ENCODE data around the gene SH3GL1. TPM values are rescaled to one million over a fixed set of nuclear protein-coding genes. Genes with fewer than 3 reads are reported as not detected.

Gene SH3GL1
- polyA plus RNA-seq, 5 donors = 64.8 to 131 (median 87.4) TPM

- no peak for DNase-seq
Measured at GRCh38 chr19:4376991-4377781, 23.2 kb downstream of the SH3GL1 start.

- DNase-seq = no peak
Measured at GRCh38 chr19:4376671-4376990, 23.7 kb downstream of the SH3GL1 start.

- DNase-seq = no peak
Measured at GRCh38 chr19:4376028-4376670, 24.2 kb downstream of the SH3GL1 start.

- no peak for DNase-seq
Measured at GRCh38 chr19:4375164-4376027, 25.0 kb downstream of the SH3GL1 start.

- no peak for DNase-seq
Measured at GRCh38 chr19:4374498-4375163, 25.7 kb downstream of the SH3GL1 start.

- DNase-seq = no peak
Measured at GRCh38 chr19:4373601-4374497, 26.5 kb downstream of the SH3GL1 start.

- no peak for DNase-seq
Measured at GRCh38 chr19:4373013-4373367, 27.4 kb downstream of the SH3GL1 start.

- DNase-seq = no peak
Measured at GRCh38 chr19:4372165-4373012, 28.0 kb downstream of the SH3GL1 start.

- no peak for DNase-seq
Measured at GRCh38 chr19:4371247-4372164, 28.8 kb downstream of the SH3GL1 start.

- no peak for DNase-seq
Measured at GRCh38 chr19:4370418-4371041, 29.8 kb downstream of the SH3GL1 start.

GRCh38 chr19:4369888-4370260, 30.5 kb downstream of the SH3GL1 start:
- no peak for DNase-seq

GRCh38 chr19:4369109-4369887, 31.0 kb downstream of the SH3GL1 start:
- DNase-seq = no peak

GRCh38 chr19:4368128-4368820, 32.1 kb downstream of the SH3GL1 start:
- no peak for DNase-seq

- DNase-seq = no peak
Measured at GRCh38 chr19:4367781-4368127, 32.6 kb downstream of the SH3GL1 start.

GRCh38 chr19:4367336-4367723, 33.0 kb downstream of the SH3GL1 start:
- DNase-seq = no peak

- no peak for DNase-seq
Measured at GRCh38 chr19:4366666-4367335, 33.5 kb downstream of the SH3GL1 start.

All from right lung (tissue), 5 donors.